Heart left ventricle (tissue), 13 donors: Measurements from ENCODE around the gene KCNC4.

ENCODE experiments used
- CTCF ChIP-seq, 12 donors: fragments of 200-600 bp; sonication (generic) in 4 of 12; IDR thresholded peaks; one replicate each; pipeline versions ENCODE4 v1.5.0 to v1.8.0; 2018 to 2022; ENCODE audit warnings: antibody characterized with exemption in 12 of 12, mild to moderate bottlenecking in 5 of 12
- POLR2A ChIP-seq, 2 donors: fragments of 450-650 bp; IDR thresholded peaks; one replicate each; pipeline ENCODE4 v1.6.1; 2017; ENCODE audit warnings: antibody characterized with exemption in 2 of 2, mild to moderate bottlenecking in 2 of 2, moderate library complexity in 2 of 2
- donor health status: ischemic (EF 13 %, LVEDD 7.1; RV severe dilation, severe dysfunction).
- donor health status: DM: no; HTN: yes; CAD: no.
- donor health status: DM: no; HTN: no; CAD: no.
- donor health status: ischemic (EF 25% LVEDD 6.9; RV normal size, moderate dysfunction).
- donor health status: ischemic (EF 25% LVEDD 5.7; RV mildly dilated, moderate dysfunction).
- donor health status: ischemic (EF 35%, LVEDD 5.7; RV mildly dilated, moderate dysfunction).
- donor health status: nonischemic (EF 11% LVEDD 7.7; RV severe dilation, severe dysfunction).
- donor health status: DM: yes; HTN: yes; CAD: no.
- donor health status: PGD.
- donor health status: ischemic (EF 29% LVEDD 5.4; RV normal size, mild dysfunction).
- donor health status: nonischemic (EF 23%, LVEDD 6.1; RV moderate dilation, normal function).

- TF ChIP-seq CTCF (IDR thresholded peaks at IDR 0.05) = no peak
- TF ChIP-seq POLR2A (IDR thresholded peaks at IDR 0.05) = no peak
These were observed 25.7 kb upstream of the KCNC4 start for GRCh38 chr1:110184446-110184845.
